Measurements from ENCODE around the gene IFIT1B. TPM values are rescaled to one million over a fixed set of nuclear protein-coding genes. Genes with fewer than 3 reads are reported as not detected.

The IFIT1B gene
- total RNA-seq, 1 experiment from 2014 or later: not detected

GRCh38 chr10:89341649-89342048, 36.2 kb upstream of the IFIT1B start:
- Mint-ChIP-seq H3K9me3 (peaks cover 11% of the 10 kb centered on the region), H3K4me3 (no peak overlapping the region), H3K27me3 (ENCODE audit: low read depth) (no peaks in the 10 kb centered on the region), H3K4me1 (peaks cover 37% of the 10 kb centered on the region), H3K36me3 (peaks cover 5% of the 10 kb centered on the region; the same call in 1 of the 2 replicates), H3K27ac (no peak overlapping the region)
- DNase-seq (ENCODE audit: low spot score) (no peak), ATAC-seq (no peak)
- CTCF ChIA-PET: no interaction called here
- POLR2A ChIA-PET: no interaction called here
- TF ChIP-seq SOX15 (CRISPR knock-in tag; IDR thresholded peaks at IDR 0.05) (no peak), NR2C2 (CRISPR knock-in tag; IDR thresholded peaks at IDR 0.05) (no peak), SMAD3 (CRISPR knock-in tag; IDR thresholded peaks at IDR 0.05; ENCODE audit: borderline replicate concordance) (no peak), FOXK1 (CRISPR knock-in tag; IDR thresholded peaks at IDR 0.05) (no peak), CREM (CRISPR knock-in tag; IDR thresholded peaks at IDR 0.05) (no peak), ZNF219 (CRISPR knock-in tag; IDR thresholded peaks at IDR 0.05; ENCODE audit: borderline replicate concordance) (no peak), ZNF425 (CRISPR knock-in tag; conservative IDR thresholded peaks at IDR 0.05) (no peak), NFYB (CRISPR knock-in tag; conservative IDR thresholded peaks at IDR 0.05; ENCODE audit: low read depth) (no peak), MAX (CRISPR knock-in tag; IDR thresholded peaks at IDR 0.05) (no peak), ZBTB21 (CRISPR knock-in tag; IDR thresholded peaks at IDR 0.05; ENCODE audit: borderline replicate concordance) (no peak), RORB (CRISPR knock-in tag; IDR thresholded peaks at IDR 0.05) (no peak), ZNF416 (CRISPR knock-in tag; IDR thresholded peaks at IDR 0.05) (no peak), TCF7 (CRISPR knock-in tag; IDR thresholded peaks at IDR 0.05; ENCODE audit: low read depth) (no peak)
- TF ChIP-seq, protein P1, sequence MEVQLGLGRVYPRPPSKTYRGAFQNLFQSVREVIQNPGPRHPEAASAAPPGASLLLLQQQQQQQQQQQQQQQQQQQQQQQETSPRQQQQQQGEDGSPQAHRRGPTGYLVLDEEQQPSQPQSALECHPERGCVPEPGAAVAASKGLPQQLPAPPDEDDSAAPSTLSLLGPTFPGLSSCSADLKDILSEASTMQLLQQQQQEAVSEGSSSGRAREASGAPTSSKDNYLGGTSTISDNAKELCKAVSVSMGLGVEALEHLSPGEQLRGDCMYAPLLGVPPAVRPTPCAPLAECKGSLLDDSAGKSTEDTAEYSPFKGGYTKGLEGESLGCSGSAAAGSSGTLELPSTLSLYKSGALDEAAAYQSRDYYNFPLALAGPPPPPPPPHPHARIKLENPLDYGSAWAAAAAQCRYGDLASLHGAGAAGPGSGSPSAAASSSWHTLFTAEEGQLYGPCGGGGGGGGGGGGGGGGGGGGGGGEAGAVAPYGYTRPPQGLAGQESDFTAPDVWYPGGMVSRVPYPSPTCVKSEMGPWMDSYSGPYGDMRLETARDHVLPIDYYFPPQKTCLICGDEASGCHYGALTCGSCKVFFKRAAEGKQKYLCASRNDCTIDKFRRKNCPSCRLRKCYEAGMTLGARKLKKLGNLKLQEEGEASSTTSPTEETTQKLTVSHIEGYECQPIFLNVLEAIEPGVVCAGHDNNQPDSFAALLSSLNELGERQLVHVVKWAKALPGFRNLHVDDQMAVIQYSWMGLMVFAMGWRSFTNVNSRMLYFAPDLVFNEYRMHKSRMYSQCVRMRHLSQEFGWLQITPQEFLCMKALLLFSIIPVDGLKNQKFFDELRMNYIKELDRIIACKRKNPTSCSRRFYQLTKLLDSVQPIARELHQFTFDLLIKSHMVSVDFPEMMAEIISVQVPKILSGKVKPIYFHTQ (CRISPR knock-in tag; IDR thresholded peaks at IDR 0.05): no peak

DNA sequence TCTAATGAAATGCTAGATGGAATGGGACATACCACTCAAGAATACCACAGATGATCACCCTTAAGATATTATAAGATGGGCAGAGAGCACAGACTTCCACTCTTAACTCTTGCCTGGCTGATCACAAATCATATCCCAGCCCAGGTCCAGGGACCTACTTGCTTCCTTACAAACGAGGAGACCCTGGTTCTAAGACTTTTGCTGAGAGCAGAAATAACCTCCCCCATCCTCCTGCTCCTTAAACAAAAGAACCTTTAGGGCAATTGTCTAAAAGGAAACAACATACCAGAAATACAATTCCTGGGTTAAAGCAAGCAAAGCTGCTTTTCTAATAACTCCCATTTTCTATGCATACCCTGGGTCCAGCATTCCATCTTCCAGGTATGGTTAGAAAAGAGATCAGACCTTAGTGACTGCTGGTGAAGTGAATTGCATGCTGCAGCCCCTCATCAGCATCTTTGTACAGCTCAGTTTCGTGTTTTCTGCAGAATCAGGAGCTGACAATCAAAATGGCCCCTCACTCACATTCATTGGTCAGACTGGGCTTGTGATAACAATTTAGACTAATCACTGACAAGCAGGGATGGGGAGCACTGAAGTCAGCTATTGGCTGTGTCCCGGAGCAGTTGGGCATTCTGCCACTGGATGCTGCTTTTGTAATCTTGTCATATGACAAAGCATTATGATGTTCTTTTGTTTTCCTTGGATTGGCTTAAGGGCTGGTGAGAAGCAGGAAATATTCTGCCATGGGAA, 35.5 kb upstream of the IFIT1B start:
- H3K4me1 Mint-ChIP-seq: peaks cover 44% of the 10 kb centered on the region
- DNase-seq (ENCODE audit: low spot score): no peak
- no peak for ATAC-seq
- no peak overlapping the region for H3K27ac Mint-ChIP-seq
- peaks cover 11% of the 10 kb centered on the region for H3K9me3 Mint-ChIP-seq
- no peaks in the 10 kb centered on the region for H3K27me3 Mint-ChIP-seq (ENCODE audit: low read depth)
- H3K36me3 Mint-ChIP-seq: peaks cover 5% of the 10 kb centered on the region; the same call in 1 of the 2 replicates
- ChIA-PET POLR2A (no interaction called here), CTCF (no interaction called here)
- no peak overlapping the region for H3K4me3 Mint-ChIP-seq
- TF ChIP-seq ZNF425 (CRISPR knock-in tag; conservative IDR thresholded peaks at IDR 0.05) (no peak), STAT6 (CRISPR knock-in tag; conservative IDR thresholded peaks at IDR 0.05; ENCODE audit: low read depth) (no peak), ZNF263 (CRISPR knock-in tag; IDR thresholded peaks at IDR 0.05; ENCODE audit: low read depth) (no peak), KAT7 (CRISPR knock-in tag; IDR thresholded peaks at IDR 0.05; ENCODE audit: borderline replicate concordance) (no peak), ZBTB21 (CRISPR knock-in tag; IDR thresholded peaks at IDR 0.05; ENCODE audit: borderline replicate concordance) (no peak), NR2C2 (CRISPR knock-in tag; IDR thresholded peaks at IDR 0.05) (no peak), SP1 (CRISPR knock-in tag; conservative IDR thresholded peaks at IDR 0.05) (no peak)
- TF ChIP-seq, protein P2, sequence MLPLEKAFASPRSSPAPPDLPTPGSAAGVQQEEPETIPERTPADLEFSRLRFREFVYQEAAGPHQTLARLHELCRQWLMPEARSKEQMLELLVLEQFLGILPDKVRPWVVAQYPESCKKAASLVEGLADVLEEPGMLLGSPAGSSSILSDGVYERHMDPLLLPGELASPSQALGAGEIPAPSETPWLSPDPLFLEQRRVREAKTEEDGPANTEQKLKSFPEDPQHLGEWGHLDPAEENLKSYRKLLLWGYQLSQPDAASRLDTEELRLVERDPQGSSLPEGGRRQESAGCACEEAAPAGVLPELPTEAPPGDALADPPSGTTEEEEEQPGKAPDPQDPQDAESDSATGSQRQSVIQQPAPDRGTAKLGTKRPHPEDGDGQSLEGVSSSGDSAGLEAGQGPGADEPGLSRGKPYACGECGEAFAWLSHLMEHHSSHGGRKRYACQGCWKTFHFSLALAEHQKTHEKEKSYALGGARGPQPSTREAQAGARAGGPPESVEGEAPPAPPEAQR (CRISPR knock-in tag; IDR thresholded peaks at IDR 0.05): no peak
- TF ChIP-seq, protein P3, sequence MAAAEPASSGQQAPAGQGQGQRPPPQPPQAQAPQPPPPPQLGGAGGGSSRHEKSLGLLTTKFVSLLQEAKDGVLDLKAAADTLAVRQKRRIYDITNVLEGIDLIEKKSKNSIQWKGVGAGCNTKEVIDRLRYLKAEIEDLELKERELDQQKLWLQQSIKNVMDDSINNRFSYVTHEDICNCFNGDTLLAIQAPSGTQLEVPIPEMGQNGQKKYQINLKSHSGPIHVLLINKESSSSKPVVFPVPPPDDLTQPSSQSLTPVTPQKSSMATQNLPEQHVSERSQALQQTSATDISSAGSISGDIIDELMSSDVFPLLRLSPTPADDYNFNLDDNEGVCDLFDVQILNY (CRISPR knock-in tag; IDR thresholded peaks at IDR 0.05): no peak

Data from WTC11 (cell line).